ENCODE data around the gene POLA1.

Gene POLA1

GRCh38 chrX:24718771-24719170, 25.1 kb downstream of the POLA1 start:
- TF ChIP-seq POLR2AphosphoS5 (IDR thresholded peaks at IDR 0.05; ENCODE audit: low read depth) (no peak), SPI1 (IDR thresholded peaks at IDR 0.05; ENCODE audit: borderline replicate concordance, low read depth) (no peak), REST (IDR thresholded peaks at IDR 0.05; ENCODE audit: insufficient replicate concordance, low read depth) (no peak), CTCF (IDR thresholded peaks at IDR 0.05; ENCODE audit: insufficient read depth, low read length) (no peak)
- no peak overlapping the region for H3K4me3 ChIP-seq (replicated peaks; ENCODE audit: insufficient read depth, low read length)
- no peak overlapping the region for H3K27ac ChIP-seq (replicated peaks)
- no peaks in the 10 kb centered on the region for H3K27me3 ChIP-seq (ENCODE audit: insufficient read depth, poor library complexity, severe bottlenecking)
- DNase-seq (ENCODE audit: low read depth in 1 of 2, low spot score in 1 of 2), result no peak

- Histone ChIP-seq H3K4me3 (replicated peaks; ENCODE audit: insufficient read depth, low read length) (no peak overlapping the region), H3K27me3 (ENCODE audit: insufficient read depth, poor library complexity, severe bottlenecking) (no peaks in the 10 kb centered on the region), H3K27ac (replicated peaks) (no peak overlapping the region)
- DNase-seq (ENCODE audit: low read depth in 1 of 2, low spot score in 1 of 2), result no peak
- no peak for TF ChIP-seq REST (IDR thresholded peaks at IDR 0.05; ENCODE audit: insufficient replicate concordance, low read depth)
- TF ChIP-seq CTCF (IDR thresholded peaks at IDR 0.05; ENCODE audit: insufficient read depth, low read length), result no peak
- TF ChIP-seq GABPA (IDR thresholded peaks at IDR 0.05; ENCODE audit: low read depth), result no peak
- TF ChIP-seq SPI1 (IDR thresholded peaks at IDR 0.05; ENCODE audit: borderline replicate concordance, low read depth), result no peak
- TF ChIP-seq POLR2AphosphoS5 (IDR thresholded peaks at IDR 0.05; ENCODE audit: low read depth), result no peak
These were observed 26.3 kb downstream of the POLA1 start for GRCh38 chrX:24720036-24720435.

GRCh38 chrX:24728530-24728929, 34.8 kb downstream of the POLA1 start:
- Histone ChIP-seq H3K27ac (replicated peaks) (no peak overlapping the region), H3K4me3 (replicated peaks; ENCODE audit: insufficient read depth, low read length) (no peak overlapping the region), H3K27me3 (ENCODE audit: insufficient read depth, poor library complexity, severe bottlenecking) (no peaks in the 10 kb centered on the region)
- no peak for DNase-seq (ENCODE audit: low read depth in 1 of 2, low spot score in 1 of 2)
- TF ChIP-seq REST (IDR thresholded peaks at IDR 0.05; ENCODE audit: insufficient replicate concordance, low read depth) (no peak), SPI1 (IDR thresholded peaks at IDR 0.05; ENCODE audit: borderline replicate concordance, low read depth) (no peak), GABPA (IDR thresholded peaks at IDR 0.05; ENCODE audit: low read depth) (no peak), CTCF (IDR thresholded peaks at IDR 0.05; ENCODE audit: insufficient read depth, low read length) (no peak), POLR2AphosphoS5 (IDR thresholded peaks at IDR 0.05; ENCODE audit: low read depth) (no peak)

All from HL-60 (cell line).